ENCODE measurements around the gene ZBTB17. TPM values are rescaled to one million over a fixed set of nuclear protein-coding genes. Genes with fewer than 3 reads are reported as not detected.

ZBTB17 gene
- total RNA-seq, 1 experiment from 2014 or later, result 22.1 TPM

DNA sequence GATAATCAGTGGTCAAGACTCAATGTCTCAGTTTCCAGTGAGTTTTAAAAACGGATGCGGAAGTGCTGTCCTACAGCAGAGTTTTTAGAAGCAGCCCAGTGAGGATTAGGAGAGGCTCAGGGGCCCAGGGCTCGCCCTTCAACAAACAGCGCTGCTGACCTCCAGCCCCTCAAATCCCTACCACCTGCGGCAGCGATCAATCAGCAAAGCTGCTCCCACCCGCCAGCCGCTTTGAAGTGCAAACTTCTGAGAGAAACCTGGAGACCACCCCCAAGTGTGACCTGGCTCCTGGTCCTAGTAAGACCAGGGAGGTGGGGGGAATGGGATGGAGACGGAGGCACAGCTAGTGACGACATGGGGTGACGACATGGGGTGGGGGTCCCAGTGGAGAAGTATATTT lies 14.4 kb downstream of the ZBTB17 start:
- no TSS peak for BruUV-seq (replicated peaks)
- Mint-ChIP-seq H3K9me3 (ENCODE audit: low read depth, unreplicated experiment) (no peaks in the 10 kb centered on the region), H3K36me3 (ENCODE audit: insufficient read depth, unreplicated experiment) (peaks cover 5% of the 10 kb centered on the region), H3K27me3 (ENCODE audit: unreplicated experiment) (no peaks in the 10 kb centered on the region), H3K4me1 (ENCODE audit: low read depth, unreplicated experiment) (peaks cover 15% of the 10 kb centered on the region), H3K27ac (ENCODE audit: unreplicated experiment) (no peak overlapping the region), H3K4me3 (ENCODE audit: low read depth, unreplicated experiment) (no peak overlapping the region)
- CTCF ChIA-PET, result no interaction called here
- DNase-seq, result no peak
- intact Hi-C loops (cut with micrococcal nuclease; ENCODE audit: unreplicated experiment), result no loop called here
- TF ChIP-seq, protein P1, sequence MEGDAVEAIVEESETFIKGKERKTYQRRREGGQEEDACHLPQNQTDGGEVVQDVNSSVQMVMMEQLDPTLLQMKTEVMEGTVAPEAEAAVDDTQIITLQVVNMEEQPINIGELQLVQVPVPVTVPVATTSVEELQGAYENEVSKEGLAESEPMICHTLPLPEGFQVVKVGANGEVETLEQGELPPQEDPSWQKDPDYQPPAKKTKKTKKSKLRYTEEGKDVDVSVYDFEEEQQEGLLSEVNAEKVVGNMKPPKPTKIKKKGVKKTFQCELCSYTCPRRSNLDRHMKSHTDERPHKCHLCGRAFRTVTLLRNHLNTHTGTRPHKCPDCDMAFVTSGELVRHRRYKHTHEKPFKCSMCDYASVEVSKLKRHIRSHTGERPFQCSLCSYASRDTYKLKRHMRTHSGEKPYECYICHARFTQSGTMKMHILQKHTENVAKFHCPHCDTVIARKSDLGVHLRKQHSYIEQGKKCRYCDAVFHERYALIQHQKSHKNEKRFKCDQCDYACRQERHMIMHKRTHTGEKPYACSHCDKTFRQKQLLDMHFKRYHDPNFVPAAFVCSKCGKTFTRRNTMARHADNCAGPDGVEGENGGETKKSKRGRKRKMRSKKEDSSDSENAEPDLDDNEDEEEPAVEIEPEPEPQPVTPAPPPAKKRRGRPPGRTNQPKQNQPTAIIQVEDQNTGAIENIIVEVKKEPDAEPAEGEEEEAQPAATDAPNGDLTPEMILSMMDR (IDR thresholded peaks at IDR 0.05; ENCODE audit: unreplicated experiment), result no peak

DNA sequence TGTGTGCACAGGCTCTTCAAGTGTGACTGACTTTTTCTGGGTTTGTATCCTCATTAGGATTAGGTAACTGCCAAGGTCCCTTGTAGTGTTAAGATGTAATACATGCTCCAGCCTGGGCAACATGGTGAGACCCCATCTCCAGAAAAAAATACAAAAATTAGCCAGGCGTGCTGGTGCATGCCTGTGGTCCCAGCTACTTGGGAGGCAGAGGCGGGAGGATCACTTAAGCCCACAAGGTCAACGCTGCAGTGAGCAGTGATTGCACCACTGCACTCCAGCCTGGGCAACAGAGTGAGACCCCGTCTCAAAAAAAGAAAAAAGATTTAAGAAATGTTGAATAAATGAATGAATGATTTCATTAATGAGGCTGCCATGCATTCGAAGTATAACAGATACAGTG lies 15.1 kb downstream of the ZBTB17 start:
- TF ChIP-seq, protein P1 (IDR thresholded peaks at IDR 0.05; ENCODE audit: unreplicated experiment), result no peak
- BruUV-seq (replicated peaks), result no TSS peak
- Mint-ChIP-seq H3K4me1 (ENCODE audit: low read depth, unreplicated experiment) (peaks cover 10% of the 10 kb centered on the region), H3K36me3 (ENCODE audit: insufficient read depth, unreplicated experiment) (peaks cover 9% of the 10 kb centered on the region), H3K27me3 (ENCODE audit: unreplicated experiment) (no peaks in the 10 kb centered on the region), H3K4me3 (ENCODE audit: low read depth, unreplicated experiment) (no peak overlapping the region), H3K27ac (ENCODE audit: unreplicated experiment) (no peak overlapping the region), H3K9me3 (ENCODE audit: low read depth, unreplicated experiment) (no peaks in the 10 kb centered on the region)
- DNase-seq, result no peak
- intact Hi-C loops (cut with micrococcal nuclease; ENCODE audit: unreplicated experiment), result no loop called here
- CTCF ChIA-PET, result no interaction called here

GRCh38 chr1:15959827-15960446 lies 16.0 kb downstream of the ZBTB17 start:
- no peak overlapping the region for H3K4me3 Mint-ChIP-seq (ENCODE audit: low read depth, unreplicated experiment)
- no peaks in the 10 kb centered on the region for H3K27me3 Mint-ChIP-seq (ENCODE audit: unreplicated experiment)
- no TSS peak for BruUV-seq (replicated peaks)
- H3K27ac Mint-ChIP-seq (ENCODE audit: unreplicated experiment), result no peak overlapping the region
- H3K36me3 Mint-ChIP-seq (ENCODE audit: insufficient read depth, unreplicated experiment), result peaks cover 9% of the 10 kb centered on the region
- DNase-seq, result no peak
- TF ChIP-seq, protein P1 (IDR thresholded peaks at IDR 0.05; ENCODE audit: unreplicated experiment), result no peak
- CTCF ChIA-PET, result no interaction called here
- peaks cover 10% of the 10 kb centered on the region for H3K4me1 Mint-ChIP-seq (ENCODE audit: low read depth, unreplicated experiment)
- intact Hi-C loops (cut with micrococcal nuclease; ENCODE audit: unreplicated experiment), result no loop called here
- H3K9me3 Mint-ChIP-seq (ENCODE audit: low read depth, unreplicated experiment), result no peaks in the 10 kb centered on the region

DNA sequence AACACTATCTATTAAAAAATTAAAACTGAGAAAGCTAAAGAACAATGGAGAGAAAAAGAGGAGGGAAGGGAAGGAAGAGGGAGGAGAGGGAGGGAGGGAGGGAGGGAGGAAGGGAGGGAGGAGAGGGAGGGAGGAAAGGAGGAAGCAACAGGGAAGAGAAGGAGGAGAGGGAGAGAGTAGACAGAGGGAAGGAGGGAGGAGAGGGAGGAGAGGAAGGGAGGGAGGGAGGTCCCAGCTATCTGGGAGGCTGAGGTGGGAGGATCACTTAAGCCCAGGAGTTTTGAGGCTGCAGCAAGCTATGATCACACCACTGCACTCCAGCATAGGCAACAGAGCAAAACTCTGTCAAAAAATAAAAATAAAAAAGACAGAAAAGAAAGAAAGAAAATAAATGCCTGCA lies 16.5 kb downstream of the ZBTB17 start:
- Mint-ChIP-seq H3K27me3 (ENCODE audit: unreplicated experiment) (no peaks in the 10 kb centered on the region), H3K9me3 (ENCODE audit: low read depth, unreplicated experiment) (no peaks in the 10 kb centered on the region), H3K4me1 (ENCODE audit: low read depth, unreplicated experiment) (peaks cover 10% of the 10 kb centered on the region), H3K36me3 (ENCODE audit: insufficient read depth, unreplicated experiment) (peaks cover 9% of the 10 kb centered on the region), H3K27ac (ENCODE audit: unreplicated experiment) (no peak overlapping the region), H3K4me3 (ENCODE audit: low read depth, unreplicated experiment) (no peak overlapping the region)
- DNase-seq, result no peak
- no TSS peak for BruUV-seq (replicated peaks)
- intact Hi-C loops (cut with micrococcal nuclease; ENCODE audit: unreplicated experiment), result no loop called here
- CTCF ChIA-PET, result interaction anchor here (0.7 kb wide), 1 partner anchor 89 kb away, joined by 4 read pairs; no protein-coding TSS in a partner anchor
- TF ChIP-seq, protein P1 (IDR thresholded peaks at IDR 0.05; ENCODE audit: unreplicated experiment), result no peak
